Smooth muscle cell (in vitro differentiated cells): ENCODE results near the gene EPHB2. TPM values are rescaled to one million over a fixed set of nuclear protein-coding genes. Genes with fewer than 3 reads are reported as not detected.
A peak's percentile ranks its signal among the peaks of the same experiment; 100 is the strongest.

Experiments
- DNase-seq: peaks from one replicate; lab custom pipeline; 2025; ENCODE audit not compliant: unreplicated experiment; lab: John Stamatoyannopoulos, UW
- H2AFZ ChIP-seq: fragments of 200-600 bp; sonication (generic); 2 replicates; pipeline ENCODE4 v1.6.0; 2016; ENCODE audit warnings: antibody characterized with exemption, low read depth, mild to moderate bottlenecking
- H3F3A ChIP-seq: fragments of 200-600 bp; sonication (generic); 2 replicates; pipeline ENCODE4 v1.6.0; 2017; ENCODE audit warnings: antibody characterized with exemption, low read depth
- H3K27ac ChIP-seq: fragments of 200-600 bp; sonication (generic); 2 replicates; pipeline ENCODE4 v1.5.1; 2016; ENCODE audit warnings: low read depth, mild to moderate bottlenecking
- H3K27me3 ChIP-seq: fragments of 200-600 bp; sonication (generic); 2 replicates; pipeline ENCODE4 v1.6.1; 2016; ENCODE audit warnings: low read depth, mild to moderate bottlenecking
- H3K36me3 ChIP-seq: fragments of 200-600 bp; sonication (generic); 2 replicates; pipeline ENCODE4 v1.5.1; 2016; ENCODE audit warnings: low read depth
- H3K4me1 ChIP-seq: fragments of 200-600 bp; sonication (generic); 2 replicates; pipeline ENCODE4 v1.5.1; 2016; ENCODE audit warnings: low read depth
- H3K4me2 ChIP-seq: fragments of 200-600 bp; sonication (generic); 2 replicates; pipeline ENCODE4 v1.6.0; 2016; ENCODE audit warnings: mild to moderate bottlenecking
- H3K4me3 ChIP-seq: fragments of 200-600 bp; sonication (generic); 2 replicates; pipeline ENCODE4 v1.5.1; 2016; ENCODE audit warnings: mild to moderate bottlenecking
- H3K79me2 ChIP-seq: fragments of 200-600 bp; sonication (generic); 2 replicates; pipeline ENCODE4 v1.6.0; 2016; ENCODE audit warnings: low read depth, mild to moderate bottlenecking
- H3K9ac ChIP-seq: fragments of 200-600 bp; sonication (generic); 2 replicates; pipeline ENCODE4 v1.6.0; 2016; ENCODE audit warnings: low read depth
- H3K9me3 ChIP-seq: fragments of 200-600 bp; sonication (generic); replicated peaks from 2 replicates; pipeline ENCODE4 v1.5.1; 2016; ENCODE audit warnings: low read depth
- H4K20me1 ChIP-seq: fragments of 200-600 bp; sonication (generic); 2 replicates; pipeline ENCODE4 v1.6.0; 2016; ENCODE audit warnings: low read depth
- WGBS: methylation state at CpG from one replicate; pipeline ENCODE4 v1.1.7; 2016; ENCODE audit warnings: low lambda C conversion rate; 5-methylcytosine and 5-hydroxymethylcytosine counted together
- polyA plus RNA-seq: library from polyadenylated mRNA; unstranded; fragments of >200 nt; fragmentation: Nextera tagmentation; extraction: Ambion mirVana; gene quantifications from 2 replicates; pipeline ENCODE4 v1.2.1, GENCODE V29; 2016
- total RNA-seq: library from RNA; depleted of rRNA; stranded (reverse); fragments of >200 nt; gene quantifications from 2 replicates; pipeline ENCODE4 v1.2.3, GENCODE V29; 2014
- TF ChIP-seq, protein P1 (sequence below): fragments of 200-600 bp; sonication (generic); IDR thresholded peaks from 2 replicates; pipeline ENCODE4 v1.5.1; 2017; ENCODE audit warnings: borderline replicate concordance, mild to moderate bottlenecking, antibody characterized with exemption; ENCODE audit not compliant: insufficient read depth, poor library complexity, severe bottlenecking

EPHB2 gene
- total and polyA plus RNA-seq, 2 experiments from 2014 or later, result 1.1 to 6.7 TPM

DNA sequence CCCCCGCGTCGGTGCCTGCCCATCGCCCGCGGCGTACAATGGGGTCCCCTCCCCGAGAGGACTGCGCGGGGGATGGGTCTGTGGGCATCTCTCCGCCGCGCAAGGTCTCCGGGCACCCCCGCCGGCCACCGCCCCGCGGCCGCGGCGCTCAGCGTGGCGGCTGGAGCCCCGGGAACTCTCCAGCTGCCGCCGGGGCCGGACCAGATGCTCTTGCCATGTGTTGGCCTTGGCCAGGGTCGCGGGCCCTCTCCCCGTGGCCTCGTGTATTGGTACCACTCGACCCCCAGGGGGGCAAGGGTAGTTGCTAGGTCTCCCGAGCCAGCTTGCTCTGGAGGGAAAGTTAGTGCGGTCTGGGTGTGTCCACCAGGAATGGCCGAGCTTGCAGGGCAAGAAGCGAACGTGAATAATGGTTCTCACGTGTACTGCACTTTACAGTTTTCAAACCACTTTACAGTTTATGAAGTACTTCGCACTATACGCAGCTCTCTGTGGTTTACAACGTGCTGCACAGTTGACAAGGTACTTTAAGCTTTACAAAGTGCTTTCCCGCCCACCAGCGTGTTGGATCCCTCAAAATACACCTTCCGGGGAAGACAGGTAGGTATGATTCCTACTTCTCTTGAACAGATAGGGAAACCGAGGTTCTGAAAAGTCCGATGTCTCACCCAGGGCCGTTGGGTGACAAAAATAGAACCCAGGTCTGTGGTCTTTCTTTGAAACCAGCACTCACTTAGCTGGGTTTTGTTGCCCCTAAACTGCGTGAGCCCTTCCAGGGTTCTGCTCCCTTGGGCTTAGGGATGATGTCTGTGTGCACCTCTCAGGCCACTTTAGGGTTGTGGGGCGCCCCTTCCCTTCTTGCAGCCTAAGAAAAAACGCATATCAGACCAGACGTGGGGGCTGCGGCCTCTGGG, 1.2 kb downstream of the EPHB2 start:
- TF ChIP-seq, protein P1, sequence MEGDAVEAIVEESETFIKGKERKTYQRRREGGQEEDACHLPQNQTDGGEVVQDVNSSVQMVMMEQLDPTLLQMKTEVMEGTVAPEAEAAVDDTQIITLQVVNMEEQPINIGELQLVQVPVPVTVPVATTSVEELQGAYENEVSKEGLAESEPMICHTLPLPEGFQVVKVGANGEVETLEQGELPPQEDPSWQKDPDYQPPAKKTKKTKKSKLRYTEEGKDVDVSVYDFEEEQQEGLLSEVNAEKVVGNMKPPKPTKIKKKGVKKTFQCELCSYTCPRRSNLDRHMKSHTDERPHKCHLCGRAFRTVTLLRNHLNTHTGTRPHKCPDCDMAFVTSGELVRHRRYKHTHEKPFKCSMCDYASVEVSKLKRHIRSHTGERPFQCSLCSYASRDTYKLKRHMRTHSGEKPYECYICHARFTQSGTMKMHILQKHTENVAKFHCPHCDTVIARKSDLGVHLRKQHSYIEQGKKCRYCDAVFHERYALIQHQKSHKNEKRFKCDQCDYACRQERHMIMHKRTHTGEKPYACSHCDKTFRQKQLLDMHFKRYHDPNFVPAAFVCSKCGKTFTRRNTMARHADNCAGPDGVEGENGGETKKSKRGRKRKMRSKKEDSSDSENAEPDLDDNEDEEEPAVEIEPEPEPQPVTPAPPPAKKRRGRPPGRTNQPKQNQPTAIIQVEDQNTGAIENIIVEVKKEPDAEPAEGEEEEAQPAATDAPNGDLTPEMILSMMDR, result no peak
- Histone ChIP-seq H3K9me3 (no peaks in the 10 kb centered on the region), H3K79me2 (no peaks in the 10 kb centered on the region), H3F3A (no peaks in the 10 kb centered on the region), H4K20me1 (no peaks in the 10 kb centered on the region), H3K9ac (no peak overlapping the region), H3K27ac (no peak overlapping the region), H3K4me3 (peak overlapping the region; percentile 46), H2AFZ (no peak overlapping the region), H3K4me1 (peaks cover 8% of the 10 kb centered on the region), H3K27me3 (peaks cover 52% of the 10 kb centered on the region), H3K36me3 (no peaks in the 10 kb centered on the region), H3K4me2 (peak overlapping the region; percentile 86)
- 40% methylated on average over 35 of the region's 53 CpGs for WGBS
- peak; percentile 7 for DNase-seq

DNA sequence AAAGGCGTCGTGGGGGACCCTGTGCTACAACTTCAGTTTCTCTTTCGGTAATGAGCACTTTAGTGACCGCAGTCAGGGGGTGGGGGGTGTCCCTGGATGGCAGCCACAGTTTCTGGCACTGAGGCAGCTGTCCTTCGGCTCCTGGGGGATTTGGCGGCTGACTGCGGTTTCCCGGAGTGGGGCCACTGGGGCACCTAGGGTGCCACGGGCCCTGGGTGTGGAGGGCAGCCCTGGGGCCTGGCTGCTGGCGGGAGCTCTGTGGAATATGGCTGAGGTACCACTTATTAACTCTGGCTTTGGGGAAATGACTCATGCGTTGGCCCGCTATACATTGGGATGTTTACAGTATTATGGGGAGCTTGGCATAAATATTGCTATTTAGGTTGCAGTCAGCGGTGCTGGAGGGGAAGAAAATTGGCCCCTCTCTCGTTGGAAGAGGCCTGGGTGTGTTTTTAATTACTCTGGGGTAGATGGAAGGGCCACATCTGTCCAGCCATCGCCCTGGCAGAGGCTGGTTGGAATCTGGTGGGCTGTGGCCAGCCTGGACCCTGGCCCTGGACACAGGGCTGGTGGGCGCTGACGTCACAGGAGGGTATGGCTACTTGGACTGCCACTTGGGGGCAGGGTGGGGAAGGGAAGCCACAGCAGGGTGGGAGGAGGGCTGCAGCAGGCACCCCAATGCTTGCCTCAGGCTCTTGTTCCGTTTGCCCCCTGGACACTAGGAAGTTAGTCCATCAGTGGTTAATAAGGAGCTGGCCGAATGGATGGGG, 2.0 kb downstream of the EPHB2 start:
- WGBS, result 87% methylated on average over 19 of the region's 19 CpGs
- H3K9ac ChIP-seq, result no peak overlapping the region
- peaks cover 8% of the 10 kb centered on the region for H3K4me1 ChIP-seq
- TF ChIP-seq, protein P1, result no peak
- H3K4me3 ChIP-seq, result peak overlapping the region; percentile 46
- H3K27me3 ChIP-seq, result peaks cover 58% of the 10 kb centered on the region
- no peaks in the 10 kb centered on the region for H3K9me3 ChIP-seq
- H3F3A ChIP-seq, result no peaks in the 10 kb centered on the region
- H3K79me2 ChIP-seq, result no peaks in the 10 kb centered on the region
- no peaks in the 10 kb centered on the region for H4K20me1 ChIP-seq
- H2AFZ ChIP-seq, result no peak overlapping the region
- no peak for DNase-seq
- H3K4me2 ChIP-seq, result no peak overlapping the region
- no peak overlapping the region for H3K27ac ChIP-seq
- no peaks in the 10 kb centered on the region for H3K36me3 ChIP-seq

DNA sequence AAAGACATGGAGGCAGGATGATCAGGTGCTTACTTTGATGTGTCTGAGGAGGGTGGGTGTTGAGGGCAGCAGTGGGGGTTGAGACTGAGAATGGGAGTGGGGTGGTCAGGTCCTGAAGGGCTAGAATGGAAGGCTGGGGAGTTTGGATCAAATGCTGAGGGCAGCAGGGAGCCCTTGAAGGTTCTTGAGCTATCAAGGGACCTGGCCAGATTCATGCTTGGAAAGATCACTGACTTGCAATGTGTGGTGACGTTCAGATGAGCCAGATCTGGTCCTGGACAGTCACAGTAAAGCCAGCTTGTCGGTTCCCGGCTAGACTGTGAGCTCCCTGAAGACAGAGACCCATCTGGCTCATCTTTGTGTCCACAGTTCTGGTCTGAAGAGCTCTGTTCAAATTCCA, 3.8 kb downstream of the EPHB2 start:
- TF ChIP-seq, protein P1, result no peak
- Histone ChIP-seq H3K4me2 (no peak overlapping the region), H3K27me3 (peaks cover 57% of the 10 kb centered on the region), H3K79me2 (no peaks in the 10 kb centered on the region), H4K20me1 (no peaks in the 10 kb centered on the region), H3K27ac (no peak overlapping the region), H3K9me3 (no peaks in the 10 kb centered on the region), H3K36me3 (no peaks in the 10 kb centered on the region), H3K4me1 (peaks cover 8% of the 10 kb centered on the region), H3F3A (no peaks in the 10 kb centered on the region), H3K4me3 (no peak overlapping the region), H3K9ac (no peak overlapping the region), H2AFZ (no peak overlapping the region)
- WGBS, result 88% methylated on average over 3 of the region's 3 CpGs
- no peak for DNase-seq
